Measurements from ENCODE around the gene COL27A1. TPM values are rescaled to one million over a fixed set of nuclear protein-coding genes. Genes with fewer than 3 reads are reported as not detected.

The COL27A1 gene
- polyA plus RNA-seq, 1 of the 3 experiments (the other 2 are of a cell fraction): 8.7 TPM

DNA sequence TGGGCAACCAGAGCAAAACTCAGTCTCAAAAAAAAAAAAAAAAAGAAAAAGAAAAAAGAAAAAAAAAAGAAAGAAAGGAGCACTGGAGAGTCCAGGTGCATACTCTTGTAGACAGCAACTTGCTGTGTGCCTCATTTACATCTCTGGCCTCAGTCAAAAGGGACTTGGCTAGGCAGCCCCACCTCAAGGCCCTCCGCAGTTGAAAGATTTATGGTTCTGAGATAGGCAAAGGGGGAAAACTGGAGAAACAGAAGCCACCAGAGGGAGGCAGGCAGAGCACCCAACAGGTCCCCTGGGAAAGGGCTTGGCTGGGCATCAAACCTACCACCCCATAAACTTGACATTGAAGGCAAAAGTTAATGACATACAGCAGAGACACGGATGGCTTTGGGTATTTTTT lies 180.4 kb downstream of the COL27A1 start:
- no peak overlapping the region for H3K4me2 ChIP-seq
- no peaks in the 10 kb centered on the region for H3K9me2 ChIP-seq
- H3K9me3 ChIP-seq: no peaks in the 10 kb centered on the region
- POLR2A ChIA-PET: no interaction called here
- no peak overlapping the region for H3K27ac ChIP-seq (ENCODE audit: low read depth in 2 of 2, low read length in 1 of 2)
- no peaks in the 10 kb centered on the region for H3K36me3 ChIP-seq (replicated peaks in 1 of 2; ENCODE audit: control insufficient read depth in 1 of 2, insufficient read depth in 2 of 2, low read length in 1 of 2)
- H4K20me1 ChIP-seq (ENCODE audit: insufficient read depth): no peaks in the 10 kb centered on the region
- H3F3A ChIP-seq (replicated peaks; ENCODE audit: insufficient read depth): no peaks in the 10 kb centered on the region
- H3K79me2 ChIP-seq (ENCODE audit: insufficient read depth): no peaks in the 10 kb centered on the region
- DNase-seq: no peak
- no peaks in the 10 kb centered on the region for H3K27me3 ChIP-seq (ENCODE audit: insufficient read depth)
- no peak overlapping the region for H2AFZ ChIP-seq (ENCODE audit: low read depth)
- no peak overlapping the region for H3K9ac ChIP-seq
- no peaks in the 10 kb centered on the region for H3K4me1 ChIP-seq (ENCODE audit: control insufficient read depth in 1 of 2, insufficient read depth in 2 of 2, low read depth in 1 of 2, low read length in 1 of 2)
- H3K4me3 ChIP-seq (ENCODE audit: low read depth in 2 of 2, low read length in 1 of 2): no peak overlapping the region
- CTCF ChIA-PET: interaction anchor here (0.6 kb wide), 1 partner anchor 63 kb away, joined by 4 read pairs; no protein-coding TSS in a partner anchor
- TF ChIP-seq FOXM1 (IDR thresholded peaks at IDR 0.05; ENCODE audit: low read depth) (no peak), JUND (IDR thresholded peaks at IDR 0.05) (no peak), EZH2phosphoT487 (IDR thresholded peaks at IDR 0.05; ENCODE audit: borderline replicate concordance, low read depth) (no peak), ELF1 (IDR thresholded peaks at IDR 0.05) (no peak), FOXJ3 (CRISPR knock-in tag; IDR thresholded peaks at IDR 0.05) (no peak), YY1 (IDR thresholded peaks at IDR 0.05; ENCODE audit: low read depth) (no peak), EP300 (IDR thresholded peaks at IDR 0.05; ENCODE audit: borderline replicate concordance in 1 of 2, low read depth in 1 of 2, low read length in 1 of 2) (no peak), RXRA (IDR thresholded peaks at IDR 0.05; ENCODE audit: borderline replicate concordance, low read depth) (no peak), TEAD4 (IDR thresholded peaks at IDR 0.05; ENCODE audit: borderline replicate concordance, insufficient read depth) (no peak), MEF2A (IDR thresholded peaks at IDR 0.05; ENCODE audit: borderline replicate concordance, low read depth) (no peak)
- TF ChIP-seq, protein P1, sequence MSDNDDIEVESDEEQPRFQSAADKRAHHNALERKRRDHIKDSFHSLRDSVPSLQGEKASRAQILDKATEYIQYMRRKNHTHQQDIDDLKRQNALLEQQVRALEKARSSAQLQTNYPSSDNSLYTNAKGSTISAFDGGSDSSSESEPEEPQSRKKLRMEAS (IDR thresholded peaks at IDR 0.05; ENCODE audit: low read depth): no peak
- TF ChIP-seq, protein P2, sequence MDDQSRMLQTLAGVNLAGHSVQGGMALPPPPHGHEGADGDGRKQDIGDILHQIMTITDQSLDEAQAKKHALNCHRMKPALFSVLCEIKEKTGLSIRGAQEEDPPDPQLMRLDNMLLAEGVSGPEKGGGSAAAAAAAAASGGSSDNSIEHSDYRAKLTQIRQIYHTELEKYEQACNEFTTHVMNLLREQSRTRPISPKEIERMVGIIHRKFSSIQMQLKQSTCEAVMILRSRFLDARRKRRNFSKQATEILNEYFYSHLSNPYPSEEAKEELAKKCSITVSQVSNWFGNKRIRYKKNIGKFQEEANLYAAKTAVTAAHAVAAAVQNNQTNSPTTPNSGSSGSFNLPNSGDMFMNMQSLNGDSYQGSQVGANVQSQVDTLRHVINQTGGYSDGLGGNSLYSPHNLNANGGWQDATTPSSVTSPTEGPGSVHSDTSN (IDR thresholded peaks at IDR 0.05): no peak
- TF ChIP-seq, protein P3, sequence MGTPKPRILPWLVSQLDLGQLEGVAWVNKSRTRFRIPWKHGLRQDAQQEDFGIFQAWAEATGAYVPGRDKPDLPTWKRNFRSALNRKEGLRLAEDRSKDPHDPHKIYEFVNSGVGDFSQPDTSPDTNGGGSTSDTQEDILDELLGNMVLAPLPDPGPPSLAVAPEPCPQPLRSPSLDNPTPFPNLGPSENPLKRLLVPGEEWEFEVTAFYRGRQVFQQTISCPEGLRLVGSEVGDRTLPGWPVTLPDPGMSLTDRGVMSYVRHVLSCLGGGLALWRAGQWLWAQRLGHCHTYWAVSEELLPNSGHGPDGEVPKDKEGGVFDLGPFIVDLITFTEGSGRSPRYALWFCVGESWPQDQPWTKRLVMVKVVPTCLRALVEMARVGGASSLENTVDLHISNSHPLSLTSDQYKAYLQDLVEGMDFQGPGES (IDR thresholded peaks at IDR 0.05; ENCODE audit: low read depth, low read length): no peak
- TF ChIP-seq, protein P4, sequence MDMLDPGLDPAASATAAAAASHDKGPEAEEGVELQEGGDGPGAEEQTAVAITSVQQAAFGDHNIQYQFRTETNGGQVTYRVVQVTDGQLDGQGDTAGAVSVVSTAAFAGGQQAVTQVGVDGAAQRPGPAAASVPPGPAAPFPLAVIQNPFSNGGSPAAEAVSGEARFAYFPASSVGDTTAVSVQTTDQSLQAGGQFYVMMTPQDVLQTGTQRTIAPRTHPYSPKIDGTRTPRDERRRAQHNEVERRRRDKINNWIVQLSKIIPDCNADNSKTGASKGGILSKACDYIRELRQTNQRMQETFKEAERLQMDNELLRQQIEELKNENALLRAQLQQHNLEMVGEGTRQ (IDR thresholded peaks at IDR 0.05; ENCODE audit: borderline replicate concordance, low read depth, low read length): no peak
- WGBS (ENCODE audit: low lambda C conversion rate): 72% methylated on average over 2 of the region's 2 CpGs

DNA sequence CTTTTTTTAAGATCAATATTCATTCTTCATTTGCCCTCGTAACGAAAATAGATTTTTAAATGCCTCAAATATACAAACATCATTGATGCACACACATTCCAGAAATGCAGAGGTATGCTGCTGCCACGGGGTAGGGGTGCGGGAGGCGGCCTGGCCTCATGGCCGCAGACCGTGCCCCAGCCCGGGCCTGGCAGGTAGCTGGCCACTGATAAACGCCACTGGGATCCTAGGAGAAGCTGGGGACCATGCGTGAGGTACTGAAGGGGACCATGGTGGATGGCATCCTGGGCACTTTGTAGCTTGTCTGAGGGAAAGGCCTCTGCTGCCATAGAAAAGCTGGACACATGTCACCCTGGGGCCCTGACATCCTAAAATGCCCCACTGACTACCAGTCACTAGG lies 180.8 kb downstream of the COL27A1 start:
- CTCF ChIA-PET: interaction anchor here (0.6 to 1.1 kb wide), 2 partner anchors 62 to 69 kb away, joined by 4 read pairs; no protein-coding TSS in a partner anchor
- Histone ChIP-seq H2AFZ (ENCODE audit: low read depth) (no peak overlapping the region), H3K27me3 (ENCODE audit: insufficient read depth) (no peaks in the 10 kb centered on the region), H3K9me3 (no peaks in the 10 kb centered on the region), H4K20me1 (ENCODE audit: insufficient read depth) (no peaks in the 10 kb centered on the region), H3K9ac (no peak overlapping the region), H3K9me2 (no peaks in the 10 kb centered on the region), H3K4me1 (ENCODE audit: control insufficient read depth in 1 of 2, insufficient read depth in 2 of 2, low read depth in 1 of 2, low read length in 1 of 2) (no peaks in the 10 kb centered on the region), H3K36me3 (replicated peaks in 1 of 2; ENCODE audit: control insufficient read depth in 1 of 2, insufficient read depth in 2 of 2, low read length in 1 of 2) (no peaks in the 10 kb centered on the region), H3K4me3 (ENCODE audit: low read depth in 2 of 2, low read length in 1 of 2) (no peak overlapping the region), H3K4me2 (no peak overlapping the region), H3F3A (replicated peaks; ENCODE audit: insufficient read depth) (no peaks in the 10 kb centered on the region), H3K79me2 (ENCODE audit: insufficient read depth) (no peaks in the 10 kb centered on the region), H3K27ac (ENCODE audit: low read depth in 2 of 2, low read length in 1 of 2) (no peak overlapping the region)
- DNase-seq: no peak
- POLR2A ChIA-PET: no interaction called here
- 87% methylated on average over 10 of the region's 10 CpGs for WGBS (ENCODE audit: low lambda C conversion rate)
- TF ChIP-seq, protein P5, sequence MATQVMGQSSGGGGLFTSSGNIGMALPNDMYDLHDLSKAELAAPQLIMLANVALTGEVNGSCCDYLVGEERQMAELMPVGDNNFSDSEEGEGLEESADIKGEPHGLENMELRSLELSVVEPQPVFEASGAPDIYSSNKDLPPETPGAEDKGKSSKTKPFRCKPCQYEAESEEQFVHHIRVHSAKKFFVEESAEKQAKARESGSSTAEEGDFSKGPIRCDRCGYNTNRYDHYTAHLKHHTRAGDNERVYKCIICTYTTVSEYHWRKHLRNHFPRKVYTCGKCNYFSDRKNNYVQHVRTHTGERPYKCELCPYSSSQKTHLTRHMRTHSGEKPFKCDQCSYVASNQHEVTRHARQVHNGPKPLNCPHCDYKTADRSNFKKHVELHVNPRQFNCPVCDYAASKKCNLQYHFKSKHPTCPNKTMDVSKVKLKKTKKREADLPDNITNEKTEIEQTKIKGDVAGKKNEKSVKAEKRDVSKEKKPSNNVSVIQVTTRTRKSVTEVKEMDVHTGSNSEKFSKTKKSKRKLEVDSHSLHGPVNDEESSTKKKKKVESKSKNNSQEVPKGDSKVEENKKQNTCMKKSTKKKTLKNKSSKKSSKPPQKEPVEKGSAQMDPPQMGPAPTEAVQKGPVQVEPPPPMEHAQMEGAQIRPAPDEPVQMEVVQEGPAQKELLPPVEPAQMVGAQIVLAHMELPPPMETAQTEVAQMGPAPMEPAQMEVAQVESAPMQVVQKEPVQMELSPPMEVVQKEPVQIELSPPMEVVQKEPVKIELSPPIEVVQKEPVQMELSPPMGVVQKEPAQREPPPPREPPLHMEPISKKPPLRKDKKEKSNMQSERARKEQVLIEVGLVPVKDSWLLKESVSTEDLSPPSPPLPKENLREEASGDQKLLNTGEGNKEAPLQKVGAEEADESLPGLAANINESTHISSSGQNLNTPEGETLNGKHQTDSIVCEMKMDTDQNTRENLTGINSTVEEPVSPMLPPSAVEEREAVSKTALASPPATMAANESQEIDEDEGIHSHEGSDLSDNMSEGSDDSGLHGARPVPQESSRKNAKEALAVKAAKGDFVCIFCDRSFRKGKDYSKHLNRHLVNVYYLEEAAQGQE (IDR thresholded peaks at IDR 0.05; ENCODE audit: low read depth, low read length): no peak
- TF ChIP-seq RXRA (IDR thresholded peaks at IDR 0.05; ENCODE audit: borderline replicate concordance, low read depth): no peak
- TF ChIP-seq SIN3A (IDR thresholded peaks at IDR 0.05; ENCODE audit: borderline replicate concordance, low read depth, low read length): no peak
- TF ChIP-seq TAF1 (IDR thresholded peaks at IDR 0.05; ENCODE audit: borderline replicate concordance, low read depth, low read length): no peak
- TF ChIP-seq NRF1 (IDR thresholded peaks at IDR 0.05; ENCODE audit: low read depth, low read length): no peak
- no peak for TF ChIP-seq MEF2A (IDR thresholded peaks at IDR 0.05; ENCODE audit: borderline replicate concordance, low read depth)
- no peak for TF ChIP-seq FOSL2 (IDR thresholded peaks at IDR 0.05; ENCODE audit: borderline replicate concordance, low read depth)
- no peak for TF ChIP-seq NFIC (IDR thresholded peaks at IDR 0.05; ENCODE audit: borderline replicate concordance)
- TF ChIP-seq, protein P1 (IDR thresholded peaks at IDR 0.05; ENCODE audit: low read depth): no peak
